Kidney (tissue), 14 donors: ENCODE measurements around the gene ZBTB7C. TPM values are rescaled to one million over a fixed set of nuclear protein-coding genes. Genes with fewer than 3 reads are reported as not detected.

Experiments
- DNase-seq, 5 donors: peaks; one replicate each; pipeline ENCODE4 v3.0.0-alpha.2; 2013 to 2020
- FAIRE-seq: peaks from 2 replicates; lab custom pipeline; 2012; peaks lifted over from hg19 to GRCh38; lab: Jason Lieb, UNC
- H3K27ac ChIP-seq, 2 donors: one replicate each; pipeline ENCODE4 v1.7.0; 2013; ENCODE audit warnings: low read depth in 2 of 2, low read length in 2 of 2, inconsistent platforms in 1 of 2
- H3K27me3 ChIP-seq: one replicate; pipeline ENCODE4 v1.7.1; 2013; ENCODE audit warnings: low read length, inconsistent platforms; ENCODE audit not compliant: control insufficient read depth, insufficient read depth
- H3K36me3 ChIP-seq, 3 donors: one replicate each; pipeline versions ENCODE4 v1.7.0 to v1.7.1; 2013; ENCODE audit warnings: low read length in 3 of 3, control low read depth in 1 of 3, inconsistent platforms in 1 of 3; ENCODE audit not compliant: insufficient read depth in 3 of 3, control insufficient read depth in 2 of 3
- H3K4me1 ChIP-seq, 3 donors: one replicate each; pipeline versions ENCODE4 v1.7.0 to v1.7.1; 2013; ENCODE audit warnings: low read length in 3 of 3, inconsistent platforms in 1 of 3, low read depth in 1 of 3; ENCODE audit not compliant: control insufficient read depth in 2 of 3, insufficient read depth in 2 of 3
- H3K4me3 ChIP-seq, 3 donors: one replicate each; pipeline versions ENCODE4 v1.7.0 to v1.8.1; 2013; ENCODE audit warnings: low read length in 3 of 3, control low read depth in 1 of 3, inconsistent platforms in 1 of 3
- H3K9ac ChIP-seq, 3 donors: one replicate each; pipeline versions ENCODE4 v1.7.0 to v1.7.1; 2013; ENCODE audit warnings: low read length in 3 of 3, control low read depth in 1 of 3, inconsistent platforms in 1 of 3
- H3K9me3 ChIP-seq, 3 donors: one replicate each; pipeline versions ENCODE4 v1.7.0 to v1.7.1; 2013; ENCODE audit warnings: low read length in 3 of 3, control low read depth in 1 of 3, inconsistent platforms in 1 of 3; ENCODE audit not compliant: control insufficient read depth in 2 of 3, insufficient read depth in 1 of 3
- intact Hi-C: fragments of 100-400 bp; cut with DNase I; formaldehyde crosslinking; loops from one replicate; pipeline ENCODE4 v1.11.1; 2022
- polyA plus RNA-seq: library from polyadenylated mRNA; stranded (reverse); fragments of 350-450 nt; fragmentation: Illumina TruSeq; extraction: RNeasy Lipid Tissue Mini Kit (QIAGEN cat#74804); gene quantifications from one replicate; pipeline ENCODE4 v1.2.3, GENCODE V29; 2014; ENCODE audit warnings: low read depth, low replicate concordance; ENCODE audit not compliant: insufficient read depth
- total RNA-seq: library from RNA; stranded (reverse); fragmentation: NEBNext Ultra II Directional; extraction: Animal tissue kit (Norgen Biotek cat#: 25700); gene quantifications from one replicate; pipeline ENCODE4 v1.2.1, GENCODE V29; 2021
- TF ChIP-seq, protein P1 (sequence below): IDR thresholded peaks from 3 replicates; pipeline ENCODE4 v1.5.1; 2012; ENCODE audit warnings: mild to moderate bottlenecking, moderate library complexity, borderline replicate concordance; ENCODE audit not compliant: insufficient read depth; ENCODE audit errors: extremely low read depth
- donor health status: control.
- donor health status: control.
- donor health status: control.
- donor health status: control.
- donor health status: control.
- donor health status: DM: yes; HTN: yes; CAD: no.
- donor health status: Normal renal cell carcinoma (clear cell type).

Gene ZBTB7C
- total and polyA plus RNA-seq, 2 donors from 2014 or later, result 1.8 to 13.8 TPM

DNA sequence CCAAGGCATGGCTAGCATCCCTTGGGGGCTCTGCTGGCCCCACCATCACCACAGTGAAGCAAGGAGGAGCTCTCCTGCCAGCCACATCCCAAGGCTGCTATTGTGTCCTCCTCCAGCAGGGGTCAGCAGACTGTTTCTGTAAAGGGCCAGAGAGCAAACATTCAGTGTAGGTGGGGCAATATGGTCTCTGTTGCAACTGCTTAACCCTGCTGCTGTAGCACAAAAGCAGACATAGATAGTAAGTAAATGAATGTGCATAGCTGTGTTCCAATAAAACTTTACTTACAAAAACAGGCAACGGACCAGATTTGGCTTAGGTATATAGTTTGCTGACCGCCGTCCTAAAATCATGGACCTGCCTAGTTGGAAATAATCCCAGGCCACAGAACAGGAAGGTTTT is 36.4 kb upstream of the ZBTB7C start:
- Histone ChIP-seq H3K4me1 (peaks cover 0 to 7% (median 5%) of the 10 kb centered on the region in 3 donors), H3K4me3 (no peak overlapping the region), H3K27me3 (no peaks in the 10 kb centered on the region), H3K27ac (no peak overlapping the region), H3K9me3 (no peaks in the 10 kb centered on the region), H3K9ac (no peak overlapping the region), H3K36me3 (no peaks in the 10 kb centered on the region)
- intact Hi-C loops, result loop anchor here (5.0 kb wide), 1 partner anchor 413 kb away; no protein-coding TSS in a partner anchor
- peak in 4 of 5 donors; percentile 80 to 88 (median 81) for DNase-seq
- TF ChIP-seq, protein P1, sequence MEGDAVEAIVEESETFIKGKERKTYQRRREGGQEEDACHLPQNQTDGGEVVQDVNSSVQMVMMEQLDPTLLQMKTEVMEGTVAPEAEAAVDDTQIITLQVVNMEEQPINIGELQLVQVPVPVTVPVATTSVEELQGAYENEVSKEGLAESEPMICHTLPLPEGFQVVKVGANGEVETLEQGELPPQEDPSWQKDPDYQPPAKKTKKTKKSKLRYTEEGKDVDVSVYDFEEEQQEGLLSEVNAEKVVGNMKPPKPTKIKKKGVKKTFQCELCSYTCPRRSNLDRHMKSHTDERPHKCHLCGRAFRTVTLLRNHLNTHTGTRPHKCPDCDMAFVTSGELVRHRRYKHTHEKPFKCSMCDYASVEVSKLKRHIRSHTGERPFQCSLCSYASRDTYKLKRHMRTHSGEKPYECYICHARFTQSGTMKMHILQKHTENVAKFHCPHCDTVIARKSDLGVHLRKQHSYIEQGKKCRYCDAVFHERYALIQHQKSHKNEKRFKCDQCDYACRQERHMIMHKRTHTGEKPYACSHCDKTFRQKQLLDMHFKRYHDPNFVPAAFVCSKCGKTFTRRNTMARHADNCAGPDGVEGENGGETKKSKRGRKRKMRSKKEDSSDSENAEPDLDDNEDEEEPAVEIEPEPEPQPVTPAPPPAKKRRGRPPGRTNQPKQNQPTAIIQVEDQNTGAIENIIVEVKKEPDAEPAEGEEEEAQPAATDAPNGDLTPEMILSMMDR, result peak; percentile 92
- FAIRE-seq, result no peak

DNA sequence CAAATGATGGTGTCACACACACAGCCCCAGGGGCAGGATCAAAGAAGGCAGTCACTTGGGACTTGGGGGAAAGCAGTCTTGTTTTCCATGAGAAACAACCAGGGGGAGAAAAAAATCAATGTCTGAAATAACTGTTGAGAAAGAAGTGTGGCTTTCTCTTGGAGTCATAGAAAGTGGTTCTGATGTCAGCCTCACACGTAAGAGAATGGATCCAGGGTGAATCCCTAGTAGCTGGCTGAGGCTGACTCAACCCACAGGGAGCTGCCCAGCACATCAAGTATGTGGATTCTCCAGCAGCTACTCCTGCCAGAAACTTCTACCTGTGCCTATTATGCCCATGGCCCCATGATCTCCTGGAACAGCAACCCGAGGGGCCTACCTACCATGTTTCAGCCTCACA is 33.6 kb upstream of the ZBTB7C start:
- TF ChIP-seq, protein P1, result no peak
- no peaks in the 10 kb centered on the region for H3K36me3 ChIP-seq
- no peak overlapping the region for H3K27ac ChIP-seq
- intact Hi-C loops, result no loop called here
- H3K4me1 ChIP-seq, result peaks cover 0 to 7% (median 5%) of the 10 kb centered on the region in 3 donors
- no peak overlapping the region for H3K9ac ChIP-seq
- no peak for DNase-seq
- FAIRE-seq, result no peak
- H3K27me3 ChIP-seq, result no peaks in the 10 kb centered on the region
- H3K9me3 ChIP-seq, result no peaks in the 10 kb centered on the region
- H3K4me3 ChIP-seq, result no peak overlapping the region

DNA sequence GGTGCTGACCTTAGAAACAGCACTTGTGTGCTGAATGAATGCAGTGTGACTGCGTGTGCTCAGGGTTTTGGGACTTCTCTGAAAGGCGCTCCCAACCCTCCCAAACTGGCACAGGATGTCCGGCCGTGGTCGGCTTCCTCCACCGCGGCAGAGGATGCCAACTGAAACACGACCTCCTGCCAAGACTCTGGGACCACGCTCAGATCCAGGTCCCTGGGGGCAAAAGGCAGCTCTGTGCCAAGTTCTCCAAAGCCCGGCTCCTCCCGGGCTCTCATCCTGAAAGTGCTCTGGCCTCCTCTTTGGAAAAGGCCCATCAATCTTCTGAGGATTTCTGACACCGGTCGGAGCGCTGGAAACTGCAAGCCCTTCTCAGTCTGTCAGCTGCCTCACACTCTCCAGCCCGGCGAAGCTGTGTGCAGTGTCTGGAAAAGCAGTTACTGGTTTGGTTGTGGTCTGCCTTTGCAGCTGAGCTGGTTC is 32.3 kb upstream of the ZBTB7C start:
- Histone ChIP-seq H3K9ac (no peak overlapping the region), H3K4me1 (peaks cover 0 to 4% (median 2%) of the 10 kb centered on the region in 3 donors), H3K27ac (no peak overlapping the region), H3K27me3 (no peaks in the 10 kb centered on the region), H3K9me3 (no peaks in the 10 kb centered on the region), H3K36me3 (no peaks in the 10 kb centered on the region), H3K4me3 (no peak overlapping the region)
- TF ChIP-seq, protein P1, result no peak
- FAIRE-seq (no peak), DNase-seq (peak; percentile 61 to 80 (median 77))
- intact Hi-C loops, result no loop called here

DNA sequence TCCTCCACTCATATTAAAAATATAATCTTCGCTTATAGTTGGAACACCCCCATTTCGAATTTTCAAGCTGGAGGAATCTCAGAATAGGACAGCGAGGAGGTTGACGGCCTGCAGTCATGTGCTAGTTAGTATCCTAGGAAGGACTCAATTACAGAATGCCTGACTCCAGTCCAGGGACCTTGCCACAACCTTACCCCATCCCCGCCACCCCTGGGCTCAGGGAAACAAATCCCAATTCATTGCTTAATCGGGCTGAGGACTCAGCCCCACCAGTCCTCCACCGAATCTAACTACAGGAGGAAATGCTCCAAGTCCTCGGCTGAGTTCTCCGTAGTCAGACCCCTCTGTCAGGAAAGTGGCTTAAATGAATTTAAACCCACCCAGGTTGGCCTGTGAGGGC is 31.7 kb upstream of the ZBTB7C start:
- no peak for DNase-seq
- Histone ChIP-seq H3K27me3 (no peaks in the 10 kb centered on the region), H3K4me3 (no peak overlapping the region), H3K27ac (no peak overlapping the region), H3K36me3 (no peaks in the 10 kb centered on the region), H3K9ac (no peak overlapping the region), H3K4me1 (peaks cover 0 to 2% (median 0%) of the 10 kb centered on the region in 3 donors), H3K9me3 (no peaks in the 10 kb centered on the region)
- TF ChIP-seq, protein P1, result no peak
- intact Hi-C loops, result no loop called here
- FAIRE-seq, result no peak
